GM19351 (cell line): ENCODE data around the gene LGALS9B.
"Not testable (repeated sequence)": the region's sequence is repeated elsewhere in the genome, so short reads cannot be mapped to it uniquely, and the experiment has no call there.

Experiments
- ATAC-seq: cut with Tn5 transposase; IDR thresholded peaks from one replicate; pipeline ENCODE4 v1.9.1; 2021; ENCODE audit warnings: mild to moderate bottlenecking, moderate library complexity; ENCODE audit not compliant: unreplicated experiment

LGALS9B gene

GRCh38 chr17:20467447-20467846 lies at the start of gene LGALS9B:
LGALS9B (minus strand) TSS chr17:20467539; CDS start chr17:20467470, 69 bp downstream.
- peak; percentile 83 for ATAC-seq

GRCh38 chr17:20516986-20517385 lies 49.6 kb upstream of the LGALS9B start:
- not testable (repeated sequence) for ATAC-seq

- ATAC-seq = not testable (repeated sequence)
Observed at GRCh38 chr17:20515099-20515498, 47.8 kb upstream of the LGALS9B start.

- not testable (repeated sequence) for ATAC-seq
Observed at GRCh38 chr17:20513539-20513938, 46.2 kb upstream of the LGALS9B start.

- ATAC-seq = not testable (repeated sequence)
Observed at GRCh38 chr17:20512378-20512777, 45.0 kb upstream of the LGALS9B start.

GRCh38 chr17:20511778-20512177 lies 44.4 kb upstream of the LGALS9B start:
- not testable (repeated sequence) for ATAC-seq

- ATAC-seq = not testable (repeated sequence)
Observed at GRCh38 chr17:20505333-20505732, 38.0 kb upstream of the LGALS9B start.

- not testable (repeated sequence) for ATAC-seq
Observed at GRCh38 chr17:20504388-20505066, 37.2 kb upstream of the LGALS9B start.

GRCh38 chr17:20501896-20502295 lies 34.6 kb upstream of the LGALS9B start:
- not testable (repeated sequence) for ATAC-seq

- not testable (repeated sequence) for ATAC-seq
Observed at GRCh38 chr17:20500346-20500745, 33.0 kb upstream of the LGALS9B start.

GRCh38 chr17:20495420-20495819 lies 28.1 kb upstream of the LGALS9B start:
- not testable (repeated sequence) for ATAC-seq

- not testable (repeated sequence) for ATAC-seq
Observed at GRCh38 chr17:20494735-20495134, 27.4 kb upstream of the LGALS9B start.

GRCh38 chr17:20494147-20494546 lies 26.8 kb upstream of the LGALS9B start:
- not testable (repeated sequence) for ATAC-seq

- ATAC-seq = not testable (repeated sequence)
Observed at GRCh38 chr17:20492971-20493370, 25.6 kb upstream of the LGALS9B start.

GRCh38 chr17:20492099-20492498 lies 24.8 kb upstream of the LGALS9B start:
- ATAC-seq = not testable (repeated sequence)

GRCh38 chr17:20484930-20485329 lies 17.6 kb upstream of the LGALS9B start:
- not testable (repeated sequence) for ATAC-seq

- ATAC-seq = not testable (repeated sequence)
Observed at GRCh38 chr17:20479889-20480591, 12.7 kb upstream of the LGALS9B start.

GRCh38 chr17:20477398-20478071 lies 10.2 kb upstream of the LGALS9B start:
- not testable (repeated sequence) for ATAC-seq

- not testable (repeated sequence) for ATAC-seq
Observed at GRCh38 chr17:20475137-20475831, 7.9 kb upstream of the LGALS9B start.

- not testable (repeated sequence) for ATAC-seq
Observed at GRCh38 chr17:20474081-20474480, 6.7 kb upstream of the LGALS9B start.

- ATAC-seq = not testable (repeated sequence)
Observed at GRCh38 chr17:20469946-20470345, 2.6 kb upstream of the LGALS9B start.
